ENCODE results near the gene VAPB. TPM values are rescaled to one million over a fixed set of nuclear protein-coding genes. Genes with fewer than 3 reads are reported as not detected.

The VAPB gene
- total RNA-seq, 1 experiment from 2014 or later: 51.1 TPM

GRCh38 chr20:58433759-58434158, 44.7 kb downstream of the VAPB start:
- RAD21 ChIA-PET (ENCODE audit: low non-redundant PET in 1 of 2, low total read pairs in 2 of 2, uncharacterized antibody in 2 of 2, unreplicated experiment in 2 of 2): no interaction called here
- ATAC-seq: no peak
- H3K36me3 ChIP-seq (ENCODE audit: control insufficient read depth in 1 of 2, insufficient read depth in 2 of 2, low read length in 2 of 2): peaks cover 0 to 4% of the 10 kb centered on the region in 2 experiments; a peak in 1 of 4 replicates

More at GRCh38 chr20:58433759-58434158, 44.7 kb downstream of the VAPB start:
- Histone ChIP-seq H3K9me2 (ENCODE audit: insufficient read depth) (no peaks in the 10 kb centered on the region), H3K9me3 (ENCODE audit: control insufficient read depth in 1 of 2, insufficient read depth in 1 of 2, low read depth in 1 of 2, low read length in 2 of 2) (no peaks in the 10 kb centered on the region), H2AFZ (ENCODE audit: low read depth, low read length, poor library complexity, severe bottlenecking) (no peak overlapping the region), H3K27me3 (ENCODE audit: insufficient read depth, low read length) (no peaks in the 10 kb centered on the region), H3K9ac (ENCODE audit: low read length) (no peak overlapping the region), H3K27ac (ENCODE audit: low read depth, low read length) (no peak overlapping the region), H4K20me1 (ENCODE audit: insufficient read depth) (no peaks in the 10 kb centered on the region; the same call in 1 of the 2 replicates), H3K4me1 (ENCODE audit: control insufficient read depth in 1 of 2, insufficient read depth in 2 of 2, low read length in 2 of 2) (no peaks in the 10 kb centered on the region), H3K79me2 (ENCODE audit: insufficient read depth, low read length) (peaks cover 99% of the 10 kb centered on the region), H3K4me3 (replicated peaks in 1 of 2; ENCODE audit: low read depth in 1 of 2, low read length in 2 of 2) (no peak overlapping the region), H3K4me2 (ENCODE audit: low read length) (no peak overlapping the region)
- ChIA-PET POLR2A (interaction anchor here (1.0 kb wide), 1 partner anchor 10 kb away, joined by 3 read pairs; no protein-coding TSS in a partner anchor), CTCF (interaction anchor here (1.2 kb wide), 1 partner anchor 48 kb away, joined by 4 read pairs; no protein-coding TSS in a partner anchor)
- BruUV-seq (replicated peaks): no TSS peak
- TF ChIP-seq ELF1 (IDR thresholded peaks at IDR 0.05; ENCODE audit: borderline replicate concordance, low read depth) (no peak), ZNF274 (IDR thresholded peaks at IDR 0.05; ENCODE audit: low read depth, low read length) (no peak), EZH2 (IDR thresholded peaks at IDR 0.05) (no peak), POLR2A (IDR thresholded peaks at IDR 0.05; ENCODE audit: borderline replicate concordance, extremely low read depth, insufficient read depth, insufficient read length) (no peak), MAX (IDR thresholded peaks at IDR 0.05) (no peak), EGR1 (IDR thresholded peaks at IDR 0.05; ENCODE audit: low read depth) (no peak), FOSL1 (IDR thresholded peaks at IDR 0.05; ENCODE audit: low read depth) (no peak), SIN3A (IDR thresholded peaks at IDR 0.05; ENCODE audit: low read depth) (no peak), POLR2AphosphoS5 (IDR thresholded peaks at IDR 0.05; ENCODE audit: low read depth, low read length) (no peak), CEBPB (IDR thresholded peaks at IDR 0.05; ENCODE audit: low read depth) (no peak), CBX3 (IDR thresholded peaks at IDR 0.05; ENCODE audit: low read depth) (no peak), SP1 (IDR thresholded peaks at IDR 0.05; ENCODE audit: low read depth) (no peak), REST (IDR thresholded peaks at IDR 0.05; ENCODE audit: low read depth) (no peak), TCF7L2 (IDR thresholded peaks at IDR 0.05; ENCODE audit: borderline replicate concordance, extremely low read depth, insufficient read depth, insufficient read length) (no peak), CTCF (IDR thresholded peaks at IDR 0.05 in 2 of 3, conservative IDR thresholded peaks at IDR 0.05 in 1 of 3; ENCODE audit: borderline replicate concordance in 1 of 3, insufficient read depth in 1 of 3, low read depth in 2 of 3, low read length in 2 of 3) (no peak), ATF3 (IDR thresholded peaks at IDR 0.05) (no peak), ZFX (IDR thresholded peaks at IDR 0.05) (no peak), ZBTB33 (IDR thresholded peaks at IDR 0.05; ENCODE audit: extremely low read depth, insufficient replicate concordance, low read length) (no peak), RAD21 (IDR thresholded peaks at IDR 0.05; ENCODE audit: low read depth) (no peak)
- no peak for DNase-seq (ENCODE audit: low read depth, low spot score)
- intact Hi-C loops (cut with micrococcal nuclease): no loop called here
